Measurements from ENCODE around the gene KMT5B. TPM values are rescaled to one million over a fixed set of nuclear protein-coding genes. Genes with fewer than 3 reads are reported as not detected.

Gene KMT5B
- total and polyA plus RNA-seq, 2 of the 13 experiments (the other 11 are each of a cell fraction or from before 2014, with no cell fraction given) = 17.6 to 23.7 TPM

DNA sequence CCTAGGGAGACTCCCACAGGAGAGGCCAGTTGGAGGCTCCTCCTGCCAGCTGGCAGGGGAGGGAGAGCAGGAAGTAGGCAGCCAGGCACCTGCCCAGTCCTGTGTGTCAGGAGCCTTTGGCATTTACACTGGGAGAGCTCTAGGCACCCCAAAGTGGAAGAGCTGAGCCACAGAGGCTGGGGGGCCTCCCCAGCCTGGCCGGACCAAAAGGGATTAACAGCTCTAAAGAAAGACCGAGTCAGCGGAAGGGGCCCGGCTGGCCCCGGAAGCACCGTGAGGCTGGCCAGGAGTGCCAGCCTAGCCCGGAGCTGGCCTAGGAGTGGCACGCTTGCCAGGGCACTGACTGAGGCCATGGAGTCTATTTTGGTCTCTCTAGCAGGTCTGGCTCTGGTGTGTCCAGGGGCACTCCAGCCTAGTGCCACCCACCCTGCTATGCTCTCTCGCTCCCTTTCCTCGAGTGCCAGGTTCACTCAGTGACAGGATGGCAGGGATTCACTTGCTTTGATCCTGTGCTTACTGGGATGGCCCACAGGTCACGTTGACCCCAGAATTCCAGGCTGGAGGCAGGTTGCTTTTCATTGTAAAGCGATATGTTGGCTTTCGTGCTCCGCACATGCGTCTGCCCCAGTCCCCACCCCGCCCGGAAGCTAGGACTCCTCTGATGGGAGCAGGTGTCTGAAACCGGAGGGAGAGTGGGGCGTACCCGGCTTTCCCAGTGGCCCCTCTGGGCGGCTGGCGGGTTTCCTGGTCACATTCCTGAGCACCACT is 3.3 kb upstream of the KMT5B start (continued):
- TF ChIP-seq, protein P1, sequence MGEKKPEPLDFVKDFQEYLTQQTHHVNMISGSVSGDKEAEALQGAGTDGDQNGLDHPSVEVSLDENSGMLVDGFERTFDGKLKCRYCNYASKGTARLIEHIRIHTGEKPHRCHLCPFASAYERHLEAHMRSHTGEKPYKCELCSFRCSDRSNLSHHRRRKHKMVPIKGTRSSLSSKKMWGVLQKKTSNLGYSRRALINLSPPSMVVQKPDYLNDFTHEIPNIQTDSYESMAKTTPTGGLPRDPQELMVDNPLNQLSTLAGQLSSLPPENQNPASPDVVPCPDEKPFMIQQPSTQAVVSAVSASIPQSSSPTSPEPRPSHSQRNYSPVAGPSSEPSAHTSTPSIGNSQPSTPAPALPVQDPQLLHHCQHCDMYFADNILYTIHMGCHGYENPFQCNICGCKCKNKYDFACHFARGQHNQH (CRISPR knock-in tag; IDR thresholded peaks at IDR 0.05) = 0 out of 2 replicates have a peak, but pooled peaks have one; percentile 30
- TF ChIP-seq PHF8 (CRISPR knock-in tag; IDR thresholded peaks at IDR 0.05) = peak; percentile 32
- TF ChIP-seq REL (CRISPR knock-in tag; conservative IDR thresholded peaks at IDR 0.05) = no peak
- 0 out of 2 replicates have a peak, but pooled peaks have one; percentile 66 for TF ChIP-seq ZNF431 (CRISPR knock-in tag; IDR thresholded peaks at IDR 0.05; ENCODE audit: borderline replicate concordance, low read depth)
- TF ChIP-seq ELF4 (CRISPR knock-in tag; IDR thresholded peaks at IDR 0.05; ENCODE audit: borderline replicate concordance) = no peak
- TF ChIP-seq, protein P2, sequence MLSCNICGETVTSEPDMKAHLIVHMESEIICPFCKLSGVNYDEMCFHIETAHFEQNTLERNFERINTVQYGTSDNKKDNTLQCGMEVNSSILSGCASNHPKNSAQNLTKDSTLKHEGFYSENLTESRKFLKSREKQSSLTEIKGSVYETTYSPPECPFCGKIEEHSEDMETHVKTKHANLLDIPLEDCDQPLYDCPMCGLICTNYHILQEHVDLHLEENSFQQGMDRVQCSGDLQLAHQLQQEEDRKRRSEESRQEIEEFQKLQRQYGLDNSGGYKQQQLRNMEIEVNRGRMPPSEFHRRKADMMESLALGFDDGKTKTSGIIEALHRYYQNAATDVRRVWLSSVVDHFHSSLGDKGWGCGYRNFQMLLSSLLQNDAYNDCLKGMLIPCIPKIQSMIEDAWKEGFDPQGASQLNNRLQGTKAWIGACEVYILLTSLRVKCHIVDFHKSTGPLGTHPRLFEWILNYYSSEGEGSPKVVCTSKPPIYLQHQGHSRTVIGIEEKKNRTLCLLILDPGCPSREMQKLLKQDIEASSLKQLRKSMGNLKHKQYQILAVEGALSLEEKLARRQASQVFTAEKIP (CRISPR knock-in tag; IDR thresholded peaks at IDR 0.05; ENCODE audit: borderline replicate concordance) = no peak
- no peak for TF ChIP-seq ZNF264 (CRISPR knock-in tag; IDR thresholded peaks at IDR 0.05)
- TF ChIP-seq TMF1 (CRISPR knock-in tag; IDR thresholded peaks at IDR 0.05; ENCODE audit: low read depth) = no peak
- no peak for TF ChIP-seq ZNF572 (CRISPR knock-in tag; IDR thresholded peaks at IDR 0.05)
- TF ChIP-seq HDAC2 (CRISPR knock-in tag; IDR thresholded peaks at IDR 0.05) = peak; percentile 35; the same call in 1 of the 2 replicates
- peak; percentile 49; the same call in 1 of the 2 replicates for TF ChIP-seq TAF1 (CRISPR knock-in tag; IDR thresholded peaks at IDR 0.05)
- TF ChIP-seq, protein P3, sequence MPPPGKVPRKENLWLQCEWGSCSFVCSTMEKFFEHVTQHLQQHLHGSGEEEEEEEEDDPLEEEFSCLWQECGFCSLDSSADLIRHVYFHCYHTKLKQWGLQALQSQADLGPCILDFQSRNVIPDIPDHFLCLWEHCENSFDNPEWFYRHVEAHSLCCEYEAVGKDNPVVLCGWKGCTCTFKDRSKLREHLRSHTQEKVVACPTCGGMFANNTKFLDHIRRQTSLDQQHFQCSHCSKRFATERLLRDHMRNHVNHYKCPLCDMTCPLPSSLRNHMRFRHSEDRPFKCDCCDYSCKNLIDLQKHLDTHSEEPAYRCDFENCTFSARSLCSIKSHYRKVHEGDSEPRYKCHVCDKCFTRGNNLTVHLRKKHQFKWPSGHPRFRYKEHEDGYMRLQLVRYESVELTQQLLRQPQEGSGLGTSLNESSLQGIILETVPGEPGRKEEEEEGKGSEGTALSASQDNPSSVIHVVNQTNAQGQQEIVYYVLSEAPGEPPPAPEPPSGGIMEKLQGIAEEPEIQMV (CRISPR knock-in tag; IDR thresholded peaks at IDR 0.05; ENCODE audit: low read depth) = 0 out of 2 replicates have a peak, but pooled peaks have one; percentile 39
- TF ChIP-seq, protein P4, sequence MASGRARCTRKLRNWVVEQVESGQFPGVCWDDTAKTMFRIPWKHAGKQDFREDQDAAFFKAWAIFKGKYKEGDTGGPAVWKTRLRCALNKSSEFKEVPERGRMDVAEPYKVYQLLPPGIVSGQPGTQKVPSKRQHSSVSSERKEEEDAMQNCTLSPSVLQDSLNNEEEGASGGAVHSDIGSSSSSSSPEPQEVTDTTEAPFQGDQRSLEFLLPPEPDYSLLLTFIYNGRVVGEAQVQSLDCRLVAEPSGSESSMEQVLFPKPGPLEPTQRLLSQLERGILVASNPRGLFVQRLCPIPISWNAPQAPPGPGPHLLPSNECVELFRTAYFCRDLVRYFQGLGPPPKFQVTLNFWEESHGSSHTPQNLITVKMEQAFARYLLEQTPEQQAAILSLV (CRISPR knock-in tag; IDR thresholded peaks at IDR 0.05; ENCODE audit: borderline replicate concordance) = peak; percentile 91; the same call in 1 of the 2 replicates
- TF ChIP-seq, protein P5, sequence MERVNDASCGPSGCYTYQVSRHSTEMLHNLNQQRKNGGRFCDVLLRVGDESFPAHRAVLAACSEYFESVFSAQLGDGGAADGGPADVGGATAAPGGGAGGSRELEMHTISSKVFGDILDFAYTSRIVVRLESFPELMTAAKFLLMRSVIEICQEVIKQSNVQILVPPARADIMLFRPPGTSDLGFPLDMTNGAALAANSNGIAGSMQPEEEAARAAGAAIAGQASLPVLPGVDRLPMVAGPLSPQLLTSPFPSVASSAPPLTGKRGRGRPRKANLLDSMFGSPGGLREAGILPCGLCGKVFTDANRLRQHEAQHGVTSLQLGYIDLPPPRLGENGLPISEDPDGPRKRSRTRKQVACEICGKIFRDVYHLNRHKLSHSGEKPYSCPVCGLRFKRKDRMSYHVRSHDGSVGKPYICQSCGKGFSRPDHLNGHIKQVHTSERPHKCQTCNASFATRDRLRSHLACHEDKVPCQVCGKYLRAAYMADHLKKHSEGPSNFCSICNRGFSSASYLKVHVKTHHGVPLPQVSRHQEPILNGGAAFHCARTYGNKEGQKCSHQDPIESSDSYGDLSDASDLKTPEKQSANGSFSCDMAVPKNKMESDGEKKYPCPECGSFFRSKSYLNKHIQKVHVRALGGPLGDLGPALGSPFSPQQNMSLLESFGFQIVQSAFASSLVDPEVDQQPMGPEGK (CRISPR knock-in tag; IDR thresholded peaks at IDR 0.05) = peak; percentile 23; the same call in 1 of the 2 replicates
- TF ChIP-seq ZNF709 (CRISPR knock-in tag; IDR thresholded peaks at IDR 0.05) = 0 out of 2 replicates have a peak, but pooled peaks have one; percentile 42
- peak; percentile 99 for TF ChIP-seq HNRNPL (IDR thresholded peaks at IDR 0.05; ENCODE audit: low read depth, low read length)
- TF ChIP-seq NPAS2 (CRISPR knock-in tag; IDR thresholded peaks at IDR 0.05; ENCODE audit: borderline replicate concordance) = no peak
- TF ChIP-seq, protein P6, sequence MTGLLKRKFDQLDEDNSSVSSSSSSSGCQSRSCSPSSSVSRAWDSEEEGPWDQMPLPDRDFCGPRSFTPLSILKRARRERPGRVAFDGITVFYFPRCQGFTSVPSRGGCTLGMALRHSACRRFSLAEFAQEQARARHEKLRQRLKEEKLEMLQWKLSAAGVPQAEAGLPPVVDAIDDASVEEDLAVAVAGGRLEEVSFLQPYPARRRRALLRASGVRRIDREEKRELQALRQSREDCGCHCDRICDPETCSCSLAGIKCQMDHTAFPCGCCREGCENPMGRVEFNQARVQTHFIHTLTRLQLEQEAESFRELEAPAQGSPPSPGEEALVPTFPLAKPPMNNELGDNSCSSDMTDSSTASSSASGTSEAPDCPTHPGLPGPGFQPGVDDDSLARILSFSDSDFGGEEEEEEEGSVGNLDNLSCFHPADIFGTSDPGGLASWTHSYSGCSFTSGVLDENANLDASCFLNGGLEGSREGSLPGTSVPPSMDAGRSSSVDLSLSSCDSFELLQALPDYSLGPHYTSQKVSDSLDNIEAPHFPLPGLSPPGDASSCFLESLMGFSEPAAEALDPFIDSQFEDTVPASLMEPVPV (CRISPR knock-in tag; IDR thresholded peaks at IDR 0.05) = 0 out of 2 replicates have a peak, but pooled peaks have one; percentile 37
- 0 out of 2 replicates have a peak, but pooled peaks have one; percentile 53 for TF ChIP-seq KAT8 (CRISPR knock-in tag; IDR thresholded peaks at IDR 0.05)

Data from HepG2 (cell line).